ENCODE data around the gene PTPRD.

Gene PTPRD

DNA sequence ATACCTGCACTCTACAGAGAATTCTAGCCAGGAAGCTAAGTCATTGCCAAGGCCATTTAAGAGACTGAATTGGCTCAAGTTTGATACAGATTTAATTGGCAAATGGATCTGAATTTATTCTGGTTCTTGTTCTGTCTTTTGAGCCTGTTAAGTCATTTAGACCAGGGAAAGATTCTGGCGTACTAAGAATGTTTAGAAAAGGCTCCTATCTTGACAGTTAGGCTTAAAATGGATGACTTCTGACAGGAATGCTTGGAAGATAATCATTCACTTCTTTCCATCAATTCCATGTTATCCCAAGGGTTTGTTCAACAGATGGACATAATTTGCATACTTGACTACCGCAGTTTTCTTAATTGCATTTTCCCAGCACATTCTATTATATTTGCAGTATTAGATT lies 376.6 kb downstream of the PTPRD start:
- H3K9ac ChIP-seq (ENCODE audit: low read depth, low read length), result no peak overlapping the region
- H3K4me1 ChIP-seq (ENCODE audit: insufficient read depth, low read length), result peaks cover 9% of the 10 kb centered on the region; the same call in 1 of the 2 replicates
- H3K36me3 ChIP-seq (ENCODE audit: insufficient read depth, low read length), result no peaks in the 10 kb centered on the region
- no peaks in the 10 kb centered on the region for H3K9me3 ChIP-seq (ENCODE audit: control insufficient read depth, insufficient read depth, low read length)

DNA sequence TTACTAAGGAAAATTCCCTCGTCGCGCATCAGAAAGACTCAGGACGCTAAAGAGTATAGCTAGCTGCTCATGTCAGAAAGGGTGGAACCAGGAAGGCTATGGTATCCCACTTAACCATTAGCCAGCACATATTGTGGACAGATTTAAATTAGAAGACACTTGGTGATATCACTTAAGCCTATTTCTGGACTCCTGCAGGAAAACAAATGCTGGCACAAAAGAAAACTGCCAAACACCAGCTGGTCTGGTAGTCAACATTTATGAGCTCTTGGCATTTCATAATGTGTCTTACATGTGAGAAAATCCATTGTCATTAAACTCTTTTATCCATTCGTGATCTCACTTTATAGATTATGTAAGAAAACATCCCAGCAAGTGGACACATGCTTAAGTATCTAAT lies 377.4 kb downstream of the PTPRD start:
- H3K36me3 ChIP-seq (ENCODE audit: insufficient read depth, low read length), result no peaks in the 10 kb centered on the region
- no peaks in the 10 kb centered on the region for H3K9me3 ChIP-seq (ENCODE audit: control insufficient read depth, insufficient read depth, low read length)
- H3K4me1 ChIP-seq (ENCODE audit: insufficient read depth, low read length), result peaks cover 9% of the 10 kb centered on the region; the same call in 1 of the 2 replicates
- no peak overlapping the region for H3K9ac ChIP-seq (ENCODE audit: low read depth, low read length)

DNA sequence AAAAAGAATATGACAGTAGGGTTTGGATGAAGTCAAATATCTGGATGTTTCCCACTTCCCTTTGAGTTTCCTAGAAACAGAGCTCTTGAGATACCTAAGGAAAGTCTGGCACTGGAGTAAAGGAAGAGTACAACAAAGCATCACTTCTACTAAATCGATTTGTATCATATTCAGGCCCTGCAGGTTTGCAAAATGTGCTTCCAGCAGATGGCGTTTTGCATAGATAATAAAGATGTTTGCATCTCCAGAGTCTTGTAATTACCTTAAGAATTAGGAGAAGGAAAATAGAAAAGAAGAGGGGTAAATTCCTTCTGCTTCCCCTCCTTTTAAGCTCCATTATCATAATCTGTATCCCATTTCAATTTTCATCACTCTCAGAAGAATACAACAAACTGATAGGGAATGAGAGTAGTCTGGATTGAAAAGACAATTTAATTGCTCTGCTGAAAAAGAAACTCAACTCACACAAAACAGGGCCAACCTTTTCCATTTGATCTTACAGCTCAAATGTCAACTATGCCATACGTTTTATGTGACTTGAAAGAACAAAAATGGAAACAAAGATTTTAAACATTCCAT lies 380.4 kb downstream of the PTPRD start:
- Histone ChIP-seq H3K4me1 (ENCODE audit: insufficient read depth, low read length) (peaks cover 9% of the 10 kb centered on the region; the same call in 1 of the 2 replicates), H3K36me3 (ENCODE audit: insufficient read depth, low read length) (no peaks in the 10 kb centered on the region), H3K9ac (ENCODE audit: low read depth, low read length) (no peak overlapping the region), H3K9me3 (ENCODE audit: control insufficient read depth, insufficient read depth, low read length) (no peaks in the 10 kb centered on the region)

DNA sequence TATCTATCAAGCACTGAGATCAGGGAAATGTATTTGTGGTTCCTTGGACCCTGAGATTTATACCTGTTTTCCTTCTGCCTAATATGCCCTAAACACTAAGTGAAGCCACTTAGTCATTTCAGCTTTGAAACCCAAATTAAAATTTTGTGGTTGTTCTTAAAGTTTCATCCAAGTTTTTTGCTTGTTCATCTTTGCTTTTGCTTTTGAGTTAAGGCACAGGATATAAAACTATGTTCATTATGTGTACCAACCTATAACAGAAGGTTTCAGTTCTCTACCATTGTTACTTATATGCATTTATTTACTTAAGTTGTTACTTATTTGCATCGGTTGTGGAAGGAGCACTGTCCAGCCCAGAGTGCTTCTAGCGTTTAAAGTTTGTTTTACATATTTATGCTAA lies 382.3 kb downstream of the PTPRD start:
- Histone ChIP-seq H3K9me3 (ENCODE audit: control insufficient read depth, insufficient read depth, low read length) (no peaks in the 10 kb centered on the region), H3K4me1 (ENCODE audit: insufficient read depth, low read length) (peaks cover 9% of the 10 kb centered on the region; the same call in 1 of the 2 replicates), H3K9ac (ENCODE audit: low read depth, low read length) (no peak overlapping the region), H3K36me3 (ENCODE audit: insufficient read depth, low read length) (no peaks in the 10 kb centered on the region)

DNA sequence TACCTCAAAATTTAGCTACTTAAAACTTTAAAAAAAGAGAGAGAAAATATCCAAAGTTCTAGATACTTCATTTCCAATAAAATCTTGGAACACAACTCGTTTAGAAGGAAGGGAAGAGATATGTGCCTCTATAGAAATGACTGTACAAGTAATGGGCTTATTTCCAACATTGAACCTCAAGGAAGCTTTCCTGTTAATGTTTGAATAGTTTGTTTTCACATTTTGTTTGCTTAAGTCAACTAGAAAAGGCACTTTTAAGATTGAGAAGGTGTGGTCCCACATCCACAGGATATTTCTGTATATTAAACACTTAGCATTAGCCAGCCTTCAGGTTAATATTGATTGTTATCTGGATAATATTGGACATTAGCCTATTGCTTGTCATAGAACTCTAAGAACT lies 384.7 kb downstream of the PTPRD start:
- Histone ChIP-seq H3K36me3 (ENCODE audit: insufficient read depth, low read length) (no peaks in the 10 kb centered on the region), H3K9ac (ENCODE audit: low read depth, low read length) (no peak overlapping the region), H3K4me1 (ENCODE audit: insufficient read depth, low read length) (peaks cover 9% of the 10 kb centered on the region; the same call in 1 of the 2 replicates), H3K9me3 (ENCODE audit: control insufficient read depth, insufficient read depth, low read length) (no peaks in the 10 kb centered on the region)

DNA sequence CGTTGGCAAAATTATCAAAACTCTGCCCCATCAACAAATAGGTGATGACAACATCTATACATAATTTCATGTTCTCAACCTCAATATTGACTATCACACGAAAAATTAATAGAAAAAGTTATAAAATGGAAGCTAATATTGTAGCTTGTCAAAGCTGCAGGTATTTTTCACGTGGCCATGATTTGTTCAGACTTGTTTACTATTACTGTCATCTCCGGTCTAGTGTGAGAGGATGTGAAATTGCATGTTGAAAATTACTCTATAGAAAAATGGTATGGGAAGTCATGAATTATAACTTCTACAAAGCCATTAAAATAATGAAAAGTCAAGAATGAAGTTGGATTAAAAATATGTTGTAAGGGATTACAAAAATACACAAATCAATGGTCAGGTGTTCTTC lies 385.8 kb downstream of the PTPRD start:
- Histone ChIP-seq H3K9me3 (ENCODE audit: control insufficient read depth, insufficient read depth, low read length) (no peaks in the 10 kb centered on the region), H3K4me1 (ENCODE audit: insufficient read depth, low read length) (no peaks in the 10 kb centered on the region), H3K36me3 (ENCODE audit: insufficient read depth, low read length) (no peaks in the 10 kb centered on the region), H3K9ac (ENCODE audit: low read depth, low read length) (no peak overlapping the region)

DNA sequence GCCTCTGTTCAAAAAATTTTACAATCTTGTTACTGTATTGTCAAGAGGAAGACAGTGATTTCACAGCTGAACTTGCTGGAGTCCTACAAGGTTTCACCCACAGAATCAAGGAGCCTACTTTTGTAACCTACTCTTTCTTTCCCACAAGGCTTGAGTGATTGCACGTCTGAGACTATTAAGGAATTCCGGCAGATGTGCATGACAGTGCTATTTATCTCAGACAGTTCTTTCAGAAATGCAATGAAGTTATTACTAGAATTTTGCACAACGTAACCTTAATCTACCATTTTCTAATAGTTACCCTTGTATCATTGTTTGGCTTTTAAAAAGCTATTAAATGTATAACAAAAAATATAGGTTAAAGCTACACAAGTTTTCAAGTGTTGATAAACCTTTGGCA lies 400.1 kb downstream of the PTPRD start:
- Histone ChIP-seq H3K9me3 (ENCODE audit: control insufficient read depth, insufficient read depth, low read length) (no peaks in the 10 kb centered on the region), H3K9ac (ENCODE audit: low read depth, low read length) (no peak overlapping the region), H3K36me3 (ENCODE audit: insufficient read depth, low read length) (no peaks in the 10 kb centered on the region), H3K4me1 (ENCODE audit: insufficient read depth, low read length) (no peaks in the 10 kb centered on the region)

DNA sequence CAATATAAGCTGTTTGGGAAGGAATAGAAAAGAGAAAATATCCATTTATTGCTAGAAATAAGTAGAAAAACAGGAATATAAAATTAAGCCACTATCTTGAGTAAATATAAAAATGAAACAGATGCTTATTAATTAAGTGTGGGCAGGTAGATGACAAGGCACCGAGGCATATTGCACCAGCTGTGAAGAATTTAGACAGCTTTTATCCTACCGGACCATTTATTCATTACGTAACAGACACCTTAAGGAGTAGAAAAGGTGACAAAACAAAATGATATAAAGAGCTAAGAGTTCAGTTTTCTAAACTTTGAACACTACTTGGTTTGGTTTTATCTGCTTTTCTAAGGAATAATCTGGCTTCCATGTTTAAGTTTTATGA lies 404.1 kb downstream of the PTPRD start:
- H3K9me3 ChIP-seq (ENCODE audit: control insufficient read depth, insufficient read depth, low read length), result no peaks in the 10 kb centered on the region
- H3K4me1 ChIP-seq (ENCODE audit: insufficient read depth, low read length), result no peaks in the 10 kb centered on the region
- H3K36me3 ChIP-seq (ENCODE audit: insufficient read depth, low read length), result no peaks in the 10 kb centered on the region
- H3K9ac ChIP-seq (ENCODE audit: low read depth, low read length), result peak overlapping the region; percentile 55

DNA sequence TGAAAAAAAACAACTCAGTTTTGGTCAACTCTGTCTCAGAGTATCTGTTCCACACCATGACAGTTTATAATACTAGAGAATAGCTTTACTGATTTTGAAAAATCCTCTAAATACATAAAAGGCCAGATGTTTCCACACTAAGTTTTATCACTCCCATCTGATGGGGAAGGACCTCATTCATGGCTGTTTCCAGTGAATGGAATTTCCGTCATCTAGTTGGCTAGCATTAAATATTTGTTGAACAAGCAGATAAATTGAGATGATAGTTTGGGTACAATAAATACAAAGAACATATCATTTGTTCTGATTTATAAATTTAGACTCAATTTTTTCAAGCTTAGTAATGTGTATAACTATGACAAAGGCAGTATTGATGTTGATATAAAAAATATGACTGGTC lies 408.5 kb downstream of the PTPRD start:
- no peaks in the 10 kb centered on the region for H3K4me1 ChIP-seq (ENCODE audit: insufficient read depth, low read length)
- no peaks in the 10 kb centered on the region for H3K36me3 ChIP-seq (ENCODE audit: insufficient read depth, low read length)
- no peaks in the 10 kb centered on the region for H3K9me3 ChIP-seq (ENCODE audit: control insufficient read depth, insufficient read depth, low read length)
- H3K9ac ChIP-seq (ENCODE audit: low read depth, low read length), result no peak overlapping the region

DNA sequence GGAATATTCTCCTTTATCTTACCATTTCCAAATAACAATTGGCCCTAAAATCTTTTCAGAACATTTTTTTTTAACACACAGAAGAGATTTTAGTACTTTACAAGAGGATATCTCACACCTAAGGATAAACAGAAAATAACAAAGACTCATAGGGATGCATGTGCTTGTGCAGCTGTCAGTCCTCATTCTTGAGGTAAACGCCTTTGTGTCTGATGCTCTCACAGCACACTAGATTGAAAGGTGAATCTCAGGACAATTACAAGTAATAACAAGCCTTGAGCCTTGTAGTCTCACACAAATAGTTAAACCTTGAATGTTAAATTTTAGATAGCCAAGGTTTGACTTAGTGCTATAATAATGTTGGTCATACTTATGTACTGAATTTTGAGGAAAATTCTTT lies 439.2 kb downstream of the PTPRD start:
- no peak overlapping the region for H3K9ac ChIP-seq (ENCODE audit: low read depth, low read length)
- H3K9me3 ChIP-seq (ENCODE audit: control insufficient read depth, insufficient read depth, low read length), result no peaks in the 10 kb centered on the region
- H3K4me1 ChIP-seq (ENCODE audit: insufficient read depth, low read length), result no peaks in the 10 kb centered on the region
- H3K36me3 ChIP-seq (ENCODE audit: insufficient read depth, low read length), result no peaks in the 10 kb centered on the region

DNA sequence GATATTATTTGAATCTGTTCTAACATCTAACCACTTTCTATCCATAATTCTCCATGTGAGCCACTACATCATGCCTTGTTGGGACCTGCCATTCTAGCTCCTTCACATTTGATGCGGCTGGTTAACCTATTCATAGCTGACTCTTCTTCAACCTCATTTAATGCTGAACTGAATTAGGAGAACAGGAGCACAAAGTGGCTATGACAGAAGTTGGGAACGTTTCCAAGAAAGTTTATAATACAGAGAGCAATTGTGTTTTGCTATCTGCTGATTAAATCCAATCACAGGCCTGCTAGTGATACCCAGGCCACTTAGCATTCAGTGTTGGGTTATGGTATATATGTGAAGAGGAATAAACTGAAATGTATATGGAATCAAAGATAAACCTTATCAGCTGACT lies 440.3 kb downstream of the PTPRD start:
- H3K36me3 ChIP-seq (ENCODE audit: insufficient read depth, low read length), result no peaks in the 10 kb centered on the region
- no peak overlapping the region for H3K9ac ChIP-seq (ENCODE audit: low read depth, low read length)
- H3K9me3 ChIP-seq (ENCODE audit: control insufficient read depth, insufficient read depth, low read length), result no peaks in the 10 kb centered on the region
- H3K4me1 ChIP-seq (ENCODE audit: insufficient read depth, low read length), result no peaks in the 10 kb centered on the region

DNA sequence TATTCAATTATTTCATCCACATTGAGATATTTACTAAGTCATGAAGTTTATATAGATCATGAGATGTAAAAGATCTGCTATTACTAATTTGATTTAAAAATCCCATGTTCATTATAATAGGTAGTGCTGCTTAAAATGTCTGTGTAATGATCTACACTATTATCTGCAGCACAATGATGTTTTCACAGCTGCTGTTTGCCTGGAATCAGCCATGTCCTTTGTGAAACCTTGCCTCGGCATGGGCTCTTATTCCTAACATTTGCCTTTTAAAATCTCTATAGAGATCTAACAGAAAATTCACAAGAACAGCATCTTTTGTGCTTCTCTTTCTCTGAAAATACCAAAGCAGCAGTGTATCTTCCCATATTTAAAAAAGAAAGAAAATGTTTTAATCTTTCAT lies 444.6 kb downstream of the PTPRD start:
- Histone ChIP-seq H3K36me3 (ENCODE audit: insufficient read depth, low read length) (no peaks in the 10 kb centered on the region), H3K9me3 (ENCODE audit: control insufficient read depth, insufficient read depth, low read length) (no peaks in the 10 kb centered on the region), H3K9ac (ENCODE audit: low read depth, low read length) (no peak overlapping the region), H3K4me1 (ENCODE audit: insufficient read depth, low read length) (no peaks in the 10 kb centered on the region)

DNA sequence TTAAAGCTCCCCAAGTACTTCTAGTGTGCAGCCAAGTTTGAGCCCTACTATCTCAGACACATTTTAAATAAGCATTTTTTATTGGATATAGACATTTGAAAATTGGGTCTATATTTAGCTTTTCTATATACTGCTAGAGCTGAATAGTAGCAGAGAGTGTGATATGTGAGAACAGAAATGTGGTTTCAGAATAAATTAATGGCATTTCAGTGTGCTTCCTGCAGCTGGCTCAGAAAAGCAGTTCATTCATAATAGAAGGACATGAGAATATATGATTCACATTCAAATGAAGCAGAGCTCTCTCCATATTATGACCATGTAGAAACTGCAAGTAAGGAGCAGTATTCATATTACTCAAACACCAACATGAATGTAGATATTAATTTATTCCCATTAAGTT lies 464.0 kb downstream of the PTPRD start:
- H3K9ac ChIP-seq (ENCODE audit: low read depth, low read length), result no peak overlapping the region
- H3K36me3 ChIP-seq (ENCODE audit: insufficient read depth, low read length), result no peaks in the 10 kb centered on the region
- no peaks in the 10 kb centered on the region for H3K4me1 ChIP-seq (ENCODE audit: insufficient read depth, low read length)
- H3K9me3 ChIP-seq (ENCODE audit: control insufficient read depth, insufficient read depth, low read length), result no peaks in the 10 kb centered on the region

DNA sequence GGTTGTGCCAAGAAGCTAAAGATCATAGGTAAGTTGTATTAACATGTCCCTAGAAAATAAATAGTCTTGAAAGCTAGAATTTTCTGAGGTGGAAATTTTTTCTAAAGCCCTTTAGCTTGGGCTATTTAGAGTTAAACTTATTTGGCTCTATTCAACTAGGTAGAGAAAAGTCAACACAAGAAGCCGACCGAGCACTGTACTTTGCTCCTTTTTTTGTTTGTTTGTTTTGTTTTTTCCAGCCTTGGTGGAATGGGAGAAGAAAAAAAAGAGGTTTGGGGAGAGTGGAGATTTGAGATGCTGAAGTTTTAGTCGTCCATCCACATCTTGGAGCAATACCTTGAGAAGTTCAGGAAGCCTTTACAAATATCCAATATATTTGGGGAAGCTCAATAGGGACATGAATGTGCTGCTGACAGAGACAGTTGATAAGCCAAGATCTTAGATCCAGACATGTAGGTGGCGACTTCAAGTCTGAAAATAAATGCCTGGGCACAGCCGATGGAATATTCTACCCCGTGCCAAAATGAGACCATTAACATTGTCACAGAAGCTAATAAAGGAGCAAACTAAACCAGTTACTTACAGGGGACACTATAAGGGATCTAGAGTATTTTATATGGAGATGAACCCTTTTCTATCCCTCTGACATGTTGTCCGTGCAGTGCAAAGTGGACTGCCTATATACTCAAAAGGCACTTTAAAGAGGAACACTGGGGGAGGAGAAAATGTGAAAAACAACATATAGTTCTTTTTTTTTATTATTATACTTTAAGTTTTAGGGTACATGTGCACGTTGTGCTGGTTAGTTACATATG lies 466.1 kb downstream of the PTPRD start:
- no peaks in the 10 kb centered on the region for H3K36me3 ChIP-seq (ENCODE audit: insufficient read depth, low read length)
- H3K9ac ChIP-seq (ENCODE audit: low read depth, low read length), result no peak overlapping the region
- H3K9me3 ChIP-seq (ENCODE audit: control insufficient read depth, insufficient read depth, low read length), result no peaks in the 10 kb centered on the region
- H3K4me1 ChIP-seq (ENCODE audit: insufficient read depth, low read length), result no peaks in the 10 kb centered on the region

DNA sequence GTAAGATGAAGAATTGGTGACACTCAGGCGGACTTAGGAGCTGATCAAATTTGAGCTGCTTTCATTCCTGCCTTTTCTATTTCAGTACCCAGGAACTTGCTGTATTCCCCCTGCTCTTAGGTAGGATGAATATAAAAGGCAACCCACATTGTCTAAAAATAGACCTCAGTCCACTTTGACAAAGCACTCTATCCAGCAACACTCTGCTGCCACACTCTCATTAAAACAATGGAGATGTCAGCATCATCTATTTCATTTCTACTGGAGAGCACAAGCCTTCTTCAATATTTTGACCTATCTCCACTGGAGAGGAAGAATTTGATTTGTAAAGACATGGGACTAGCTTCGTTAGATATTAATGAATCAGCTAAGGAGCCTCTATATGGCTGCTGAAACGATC lies 468.4 kb downstream of the PTPRD start:
- Histone ChIP-seq H3K36me3 (ENCODE audit: insufficient read depth, low read length) (no peaks in the 10 kb centered on the region), H3K4me1 (ENCODE audit: insufficient read depth, low read length) (no peaks in the 10 kb centered on the region), H3K9me3 (ENCODE audit: control insufficient read depth, insufficient read depth, low read length) (no peaks in the 10 kb centered on the region), H3K9ac (ENCODE audit: low read depth, low read length) (no peak overlapping the region)
